H4 (cell line): ENCODE data around the gene TRRAP. TPM values are rescaled to one million over a fixed set of nuclear protein-coding genes. Genes with fewer than 3 reads are reported as not detected.
"Not testable (repeated sequence)": the region's sequence is repeated elsewhere in the genome, so short reads cannot be mapped to it uniquely, and the experiment has no call there.

Experiments
- DNase-seq: peaks from one replicate; pipeline ENCODE4 v3.0.0-alpha.2; 2015; ENCODE audit warnings: low spot score
- total RNA-seq: library from RNA; depleted of rRNA; stranded (reverse); fragments of >200 nt; shearing (Covaris generic); gene quantifications from 2 replicates; pipeline ENCODE4 v1.2.3, GENCODE V29; 2014

Gene TRRAP
- total RNA-seq, 1 experiment from 2014 or later = 11.1 TPM

GRCh38 chr7:98866351-98866750, 12.0 kb upstream of the TRRAP start:
- DNase-seq = no peak

- DNase-seq = no peak
Measured at GRCh38 chr7:98866765-98867164, 11.6 kb upstream of the TRRAP start.

GRCh38 chr7:98868450-98868849, 9.9 kb upstream of the TRRAP start:
- no peak for DNase-seq

GRCh38 chr7:98869027-98869596, 9.2 kb upstream of the TRRAP start:
- DNase-seq = no peak

GRCh38 chr7:98869597-98870120, 8.7 kb upstream of the TRRAP start, which contains the start of gene TMEM130:
TMEM130 (minus strand) TSS chr7:98870014; CDS start chr7:98869861, 153 bp downstream.
- DNase-seq = no peak

GRCh38 chr7:98870121-98870651, 8.1 kb upstream of the TRRAP start:
- DNase-seq = no peak

- DNase-seq = no peak
Measured at GRCh38 chr7:98870807-98871491, 7.4 kb upstream of the TRRAP start.

GRCh38 chr7:98872328-98872924, 5.9 kb upstream of the TRRAP start:
- peak; percentile 37 for DNase-seq

GRCh38 chr7:98873610-98874009, 4.7 kb upstream of the TRRAP start:
- DNase-seq = not testable (repeated sequence)

- no peak for DNase-seq
Measured at GRCh38 chr7:98874942-98875341, 3.4 kb upstream of the TRRAP start.

- DNase-seq = no peak
Measured at GRCh38 chr7:98875501-98875900, 2.8 kb upstream of the TRRAP start.

GRCh38 chr7:98877146-98877545, 1.2 kb upstream of the TRRAP start:
- DNase-seq = no peak

GRCh38 chr7:98877692-98878364, 504 bp upstream of the TRRAP start:
- DNase-seq = no peak

GRCh38 chr7:98879198-98879978, 1.1 kb downstream of the TRRAP start:
- DNase-seq = peak; percentile 39

GRCh38 chr7:98879979-98880315, 1.6 kb downstream of the TRRAP start:
- DNase-seq = no peak

GRCh38 chr7:98880485-98880884, 2.2 kb downstream of the TRRAP start:
- no peak for DNase-seq

GRCh38 chr7:98881561-98882315, 3.4 kb downstream of the TRRAP start:
- no peak for DNase-seq

- DNase-seq = no peak
Measured at GRCh38 chr7:98884416-98884815, 6.1 kb downstream of the TRRAP start.

GRCh38 chr7:98887038-98887437, 8.7 kb downstream of the TRRAP start:
- no peak for DNase-seq

- DNase-seq = no peak
Measured at GRCh38 chr7:98892609-98893008, 14.3 kb downstream of the TRRAP start.

GRCh38 chr7:98899816-98900215, 21.5 kb downstream of the TRRAP start:
- DNase-seq = no peak
